HCEC 1CT (cell line): ENCODE results near the gene HOXB4.

ENCODE experiments used
- DNase-seq: peaks from one replicate; pipeline ENCODE4 v3.0.0-alpha.2; 2017

The HOXB4 gene

DNA sequence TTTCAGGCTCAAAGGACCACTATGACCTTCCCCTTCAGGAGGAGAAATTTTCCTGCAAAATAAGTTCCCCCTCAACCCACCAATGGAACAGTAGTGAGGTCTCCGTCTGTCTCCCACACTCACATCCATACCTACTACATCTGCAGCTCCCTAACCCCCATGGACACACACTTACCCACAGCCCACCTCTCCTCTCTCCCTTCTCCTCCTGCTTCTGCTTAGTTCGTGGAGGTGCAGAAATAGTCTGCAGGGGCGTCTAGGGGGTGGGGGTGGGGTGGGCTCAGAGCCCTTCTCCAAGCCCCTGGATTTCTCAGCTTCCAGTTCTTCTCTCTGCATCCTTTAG is 8.9 kb downstream of the HOXB4 start:
- no peak for DNase-seq

DNA sequence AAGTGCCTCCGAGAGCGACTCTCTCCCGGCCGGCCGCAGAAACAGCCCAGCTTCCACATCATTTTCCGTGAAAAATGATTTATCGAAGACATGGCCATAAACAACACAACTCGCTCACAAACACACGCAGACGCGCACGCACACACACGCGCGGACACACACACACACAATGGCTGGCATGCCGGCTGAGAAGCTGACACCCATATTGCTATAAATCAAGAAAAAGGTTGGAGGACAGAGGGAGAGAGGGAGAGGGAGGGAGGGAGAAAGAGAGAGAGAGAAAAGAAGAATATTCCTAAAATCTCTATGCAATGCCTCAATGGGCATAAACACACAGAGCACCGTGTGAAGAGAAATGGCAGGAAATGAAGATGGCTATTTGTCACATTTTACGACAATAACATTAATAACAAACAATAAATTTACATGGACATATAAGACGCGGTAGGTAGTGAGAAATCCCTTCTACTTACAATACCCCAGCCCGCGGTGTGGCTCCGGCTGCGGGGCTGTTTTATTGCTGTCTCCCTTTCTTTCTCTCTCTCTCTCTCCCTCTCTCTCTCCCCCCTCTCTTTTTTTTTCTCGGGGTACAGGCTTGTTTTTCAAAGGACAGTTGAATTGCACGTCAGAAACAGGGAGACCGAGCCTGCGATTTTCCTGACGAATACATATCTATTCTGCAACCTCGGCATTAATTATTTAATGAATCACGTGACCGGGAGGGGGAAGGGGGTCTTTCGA is 9.5 kb downstream of the HOXB4 start:
- DNase-seq, result peak; percentile 32

DNA sequence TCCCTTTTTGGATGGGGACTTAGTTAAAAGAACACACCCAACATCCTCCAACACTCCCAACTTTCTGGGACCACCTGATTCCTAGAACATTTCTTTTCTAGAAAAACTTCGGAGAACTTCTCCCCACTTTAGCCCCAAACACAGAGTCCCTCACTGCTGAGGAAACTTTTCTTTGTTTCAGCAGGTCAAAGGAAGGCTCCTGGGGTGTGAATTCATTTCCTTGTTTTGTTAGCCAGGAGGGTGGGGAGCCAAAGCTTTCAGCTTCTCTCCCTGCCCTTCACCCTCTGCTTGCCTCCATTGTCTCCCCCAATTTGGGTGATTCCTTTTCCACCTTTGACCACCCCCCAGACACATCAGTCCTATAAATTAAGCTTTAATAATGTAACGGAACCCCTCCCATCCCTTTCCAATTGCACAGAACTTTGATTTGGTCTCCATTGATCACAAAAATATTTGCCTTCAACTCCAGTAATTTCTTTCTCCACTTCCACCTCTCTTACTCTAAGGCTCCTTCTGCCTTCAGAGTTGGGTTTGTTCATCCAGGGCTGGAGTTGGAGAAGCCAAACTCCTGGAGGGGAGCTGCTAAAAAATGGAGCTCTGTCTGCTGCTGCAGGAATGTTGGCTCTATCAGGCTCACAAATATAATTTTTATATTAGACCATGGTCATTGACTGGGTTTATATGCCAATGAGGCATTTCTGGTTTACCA is 10.3 kb downstream of the HOXB4 start:
- DNase-seq, result no peak

DNA sequence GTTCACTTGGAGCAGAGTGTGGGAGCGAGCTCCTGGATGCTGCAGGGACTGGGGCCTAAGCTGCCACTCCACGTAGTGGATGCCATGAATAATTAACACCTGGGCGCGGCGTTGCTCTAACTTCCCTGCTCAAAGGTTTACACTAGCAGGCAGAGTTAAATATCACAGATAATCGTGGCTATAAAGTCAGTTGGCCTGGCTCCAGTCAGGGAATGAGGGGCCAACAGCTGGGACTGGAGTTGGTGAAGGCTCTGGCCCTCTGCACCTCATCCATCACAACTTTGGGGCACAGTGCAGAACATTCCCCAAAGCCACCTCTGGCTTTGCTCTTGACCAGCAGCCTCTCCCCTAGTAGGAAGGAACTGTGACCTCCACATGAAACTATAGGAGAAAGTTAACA is 10.9 kb downstream of the HOXB4 start:
- DNase-seq, result no peak

DNA sequence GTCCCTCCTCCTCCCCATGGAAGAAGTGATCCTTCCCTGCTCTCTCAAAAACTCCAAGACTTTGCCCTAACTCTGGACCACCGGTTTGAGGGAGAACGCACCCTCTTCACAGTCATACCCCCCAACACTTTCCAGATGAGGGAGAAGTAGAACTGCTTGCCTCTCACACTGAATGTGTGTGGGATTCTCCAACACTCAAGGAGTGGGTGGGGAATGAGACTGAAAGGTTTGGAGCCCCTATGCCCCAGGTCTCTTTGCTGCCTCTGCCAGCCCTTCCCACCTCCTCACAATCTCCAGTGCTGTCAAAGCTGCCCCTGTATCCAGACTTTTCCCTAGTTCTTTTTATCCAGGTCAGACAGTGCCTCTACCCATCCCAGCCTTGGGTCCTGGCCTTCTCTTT is 11.4 kb downstream of the HOXB4 start:
- no peak for DNase-seq

DNA sequence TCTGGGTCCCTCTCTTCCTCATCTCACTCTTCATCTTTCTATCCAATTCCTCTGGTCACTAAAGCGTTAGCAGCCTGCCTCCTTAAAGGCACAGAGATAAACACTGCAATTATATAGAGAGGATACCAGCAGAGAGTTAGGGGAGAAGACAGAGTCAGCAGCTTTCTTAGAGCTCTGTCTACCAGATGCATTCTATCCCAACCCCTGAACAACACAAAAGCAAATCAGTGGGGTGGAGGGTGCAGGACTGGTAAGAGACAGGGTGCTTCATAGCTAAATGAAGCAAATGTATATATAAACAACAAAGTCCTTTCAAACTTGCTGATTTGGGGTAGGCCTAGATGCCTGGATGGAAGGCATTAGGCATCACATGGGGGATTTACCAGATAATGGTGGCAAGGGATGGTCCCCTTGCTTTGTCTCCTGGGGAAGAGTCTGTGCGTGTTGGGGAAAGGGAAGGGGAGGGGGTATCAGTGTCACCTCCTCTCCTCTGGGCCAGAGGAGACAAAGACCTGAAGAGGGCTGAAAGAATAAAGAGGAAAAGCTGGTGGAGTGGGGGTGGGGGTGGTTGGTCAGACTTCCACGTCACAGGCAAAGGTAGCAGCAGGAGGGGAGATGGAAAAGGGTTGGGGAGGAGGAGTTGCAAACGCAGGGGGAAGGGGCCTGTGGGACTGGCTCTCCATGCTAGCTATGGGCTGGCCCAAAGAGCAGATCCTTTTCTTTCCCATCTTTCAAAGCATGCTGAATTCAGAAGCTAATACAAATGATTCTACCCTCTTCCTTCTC is 12.0 kb downstream of the HOXB4 start:
- DNase-seq, result no peak

DNA sequence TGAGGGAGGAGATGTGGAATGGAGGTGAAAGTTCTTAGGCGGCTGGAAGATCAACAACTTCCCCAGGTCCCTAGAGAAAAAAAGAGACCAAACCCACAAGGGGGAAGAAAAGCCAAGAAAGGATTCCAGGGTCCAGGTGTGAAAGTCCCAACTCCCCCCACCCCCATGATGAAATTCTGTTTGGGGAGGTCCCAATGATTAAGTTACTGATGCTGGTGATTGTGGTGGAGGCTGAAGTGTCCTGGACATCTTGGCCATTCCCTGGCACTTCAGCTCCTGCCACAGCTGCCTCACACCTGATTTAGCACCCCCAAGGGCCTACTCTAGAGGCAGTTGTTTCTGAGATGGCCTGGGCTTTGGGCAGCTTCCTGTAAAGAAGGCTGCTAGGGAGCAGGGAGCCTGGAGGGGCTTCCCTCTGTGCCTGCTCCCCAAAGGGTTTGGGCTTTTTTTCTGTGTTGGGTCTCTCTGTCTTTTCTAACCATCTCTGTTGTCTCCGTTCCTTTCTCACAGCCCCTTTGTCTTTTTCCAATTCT is 13.1 kb downstream of the HOXB4 start:
- no peak for DNase-seq

DNA sequence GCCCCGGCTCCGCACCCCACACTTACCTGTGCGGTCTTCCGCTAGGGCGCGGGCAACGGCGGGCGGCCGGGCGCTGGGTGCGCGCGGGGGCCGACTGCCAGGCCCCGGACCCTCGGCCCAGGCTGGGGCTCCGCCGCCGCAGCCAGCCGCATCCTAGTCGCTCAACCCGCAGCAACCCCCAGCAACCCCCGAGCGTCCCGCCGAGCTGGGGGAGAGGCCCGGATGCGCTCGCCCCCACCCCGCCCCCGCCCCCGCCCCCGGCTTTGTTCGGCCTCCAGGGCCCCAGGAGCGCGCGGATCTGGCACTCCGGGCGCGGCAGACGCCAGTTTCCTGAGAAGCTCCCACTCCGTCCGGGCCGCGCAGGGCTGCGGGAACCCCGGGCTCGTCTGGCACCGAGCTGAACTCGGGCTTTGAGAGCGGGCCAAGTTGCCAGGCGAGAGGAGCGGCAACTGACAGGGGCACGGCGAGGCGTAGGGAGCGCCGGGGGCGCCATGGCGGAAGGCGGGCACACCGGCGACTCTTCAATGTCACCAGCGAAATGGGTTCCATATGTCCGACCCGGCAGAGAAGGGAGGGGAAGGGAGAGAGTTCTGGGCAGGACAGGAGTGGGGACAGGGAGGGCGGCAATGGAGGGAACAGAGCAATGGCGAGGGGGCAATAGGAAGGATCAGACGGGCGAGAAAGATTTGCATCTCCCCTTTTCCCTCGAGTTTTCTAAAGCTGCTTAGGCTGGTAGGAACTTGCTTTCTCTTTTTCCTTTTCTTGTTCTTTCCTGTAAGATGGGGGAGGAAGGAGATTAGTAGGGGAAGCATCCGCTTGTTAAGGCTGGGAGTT is 13.7 kb downstream of the HOXB4 start:
- DNase-seq, result no peak

DNA sequence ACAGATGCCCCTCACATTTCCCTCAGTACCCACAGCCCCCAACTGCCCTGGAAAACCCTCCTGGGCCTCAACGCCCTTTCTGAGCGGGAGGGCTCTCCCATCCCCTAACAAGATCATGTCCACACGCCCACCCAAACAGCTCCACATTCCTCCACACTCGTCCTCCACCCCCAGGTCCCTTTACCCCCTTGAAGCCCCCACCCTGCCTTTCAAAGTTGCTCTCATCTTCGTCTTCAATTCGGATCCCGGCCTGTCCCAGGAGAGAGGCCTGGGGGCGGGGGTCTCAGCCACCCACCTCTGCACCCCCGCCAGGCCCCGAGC is 14.3 kb downstream of the HOXB4 start:
- no peak for DNase-seq

DNA sequence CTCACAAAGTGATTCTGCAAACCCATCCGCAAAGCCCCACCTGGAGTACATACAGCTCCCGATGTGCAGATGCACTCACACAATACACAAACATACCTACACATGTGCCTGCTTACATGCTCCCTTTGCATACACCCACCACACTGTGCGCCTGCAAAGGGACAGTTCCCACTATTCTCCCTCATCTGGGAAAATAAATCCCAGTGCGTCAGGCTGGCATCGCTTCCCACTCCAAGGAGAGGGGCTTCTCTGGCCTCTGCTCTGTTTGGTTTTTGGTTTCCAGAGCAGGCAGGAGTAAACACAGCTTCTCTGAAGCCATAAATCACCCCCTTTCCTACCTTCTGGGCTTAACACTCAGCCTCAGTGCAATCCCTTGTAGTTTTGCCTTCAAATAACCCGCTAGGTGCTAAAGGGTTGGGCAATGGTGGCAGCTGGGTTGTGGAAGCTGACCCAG is 14.7 kb downstream of the HOXB4 start:
- no peak for DNase-seq

DNA sequence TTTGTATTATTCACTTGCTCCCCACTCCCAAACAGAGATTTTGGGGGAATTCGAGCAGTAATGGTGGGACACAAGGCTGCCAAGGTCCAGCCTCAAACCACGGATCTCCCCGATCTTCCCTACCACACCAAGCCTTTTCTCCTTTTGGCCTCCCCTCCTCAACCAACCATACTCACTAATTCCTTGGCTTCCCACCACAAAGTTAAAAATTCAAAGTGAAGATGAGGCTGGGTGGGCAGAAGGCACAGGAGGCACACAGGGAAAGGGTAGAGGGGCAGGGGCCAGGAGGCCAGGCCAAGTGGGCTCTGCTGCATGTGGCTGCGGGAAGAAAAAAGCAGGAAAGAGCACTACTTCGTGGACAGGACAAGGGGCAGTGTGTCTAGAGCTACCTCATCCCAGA is 15.2 kb downstream of the HOXB4 start:
- DNase-seq, result no peak

DNA sequence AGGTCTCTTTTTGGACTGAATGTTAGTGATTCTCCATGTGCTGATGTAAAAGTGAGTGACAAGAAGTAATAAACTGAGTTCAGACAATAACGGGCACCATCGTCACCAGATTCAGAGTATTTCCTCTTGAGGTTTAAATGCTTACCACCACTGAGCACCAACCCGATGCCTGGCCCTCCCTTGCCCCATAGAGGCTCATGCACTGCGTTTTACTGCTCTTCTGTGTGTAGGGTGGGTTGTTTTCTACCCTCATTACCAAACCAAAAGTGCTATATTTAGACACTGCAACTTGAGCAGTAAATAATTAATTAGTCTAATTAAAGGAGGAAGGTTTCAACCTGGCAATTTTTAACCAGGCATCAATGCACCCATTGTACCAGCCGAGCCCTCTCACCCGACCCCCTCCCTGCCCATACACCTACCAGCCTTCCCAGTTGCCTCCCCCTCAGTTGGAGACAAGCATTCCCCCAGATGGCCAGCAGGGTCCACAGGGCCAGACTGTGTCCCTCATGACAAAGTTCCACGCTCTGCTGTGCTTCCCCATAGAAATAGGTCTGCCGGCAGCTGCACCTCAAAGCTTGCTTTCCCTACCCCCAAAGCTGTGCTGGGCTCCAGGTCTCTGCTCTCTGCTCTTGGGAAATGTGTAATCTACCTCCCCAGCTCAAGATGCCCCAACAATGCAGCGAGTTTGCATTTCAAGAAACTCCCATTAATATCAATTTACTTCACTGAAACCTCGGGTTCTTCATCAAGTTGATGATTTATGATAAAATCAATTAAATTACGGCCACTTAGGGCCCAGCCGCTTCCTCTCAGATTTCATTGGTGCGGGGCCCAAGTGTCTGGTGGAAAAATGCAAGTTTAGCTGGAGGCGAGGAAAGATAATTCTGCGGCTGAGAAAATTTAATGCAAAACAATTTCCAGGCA is 16.0 kb downstream of the HOXB4 start:
- no peak for DNase-seq

DNA sequence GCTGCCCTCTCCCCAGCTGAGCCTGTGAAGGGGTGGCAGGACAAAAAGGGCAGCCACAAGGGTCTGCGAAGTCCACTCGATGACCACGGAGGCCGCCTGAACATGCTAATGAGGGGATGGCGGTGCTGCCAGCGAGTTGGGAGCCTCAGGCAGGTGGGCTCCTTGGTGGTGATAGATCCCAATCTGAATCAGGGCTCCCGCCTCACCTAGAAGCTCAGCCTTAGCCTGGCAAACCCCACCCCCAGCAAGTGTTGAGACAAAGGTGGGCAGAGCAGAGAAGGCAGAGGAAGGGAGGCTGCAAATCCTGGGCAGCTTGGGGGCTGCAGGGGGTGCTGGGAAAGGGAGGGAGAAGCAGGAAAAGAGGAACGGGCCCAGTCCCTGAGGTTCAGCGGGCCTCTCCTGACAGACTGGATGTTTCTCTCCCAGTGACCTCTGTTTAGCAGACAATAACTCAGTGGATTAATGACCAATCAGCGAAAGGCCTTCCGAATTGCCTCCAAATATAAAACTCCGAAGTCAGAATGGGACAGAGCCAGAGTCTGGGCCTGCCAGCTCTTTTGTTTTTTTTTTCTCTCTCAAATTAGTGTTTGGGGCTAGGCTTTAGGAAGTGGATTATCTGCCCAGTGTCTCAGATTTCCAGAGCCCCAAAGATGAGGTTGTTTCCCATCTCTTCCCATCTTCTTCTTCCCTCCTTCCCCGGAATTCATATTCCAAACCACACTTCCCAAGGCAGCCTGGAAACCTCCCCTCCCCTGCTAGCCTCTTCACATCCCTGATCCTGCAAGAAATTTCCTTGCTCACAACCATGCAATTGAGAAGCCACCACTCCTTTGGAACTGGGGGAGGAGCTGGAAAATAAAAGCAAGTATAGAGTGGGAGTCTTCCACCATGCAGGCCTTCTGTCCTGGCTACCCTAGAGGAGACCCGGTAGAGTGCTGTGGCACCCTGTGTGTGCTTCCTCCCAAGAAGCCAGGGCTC is 18.0 kb downstream of the HOXB4 start:
- no peak for DNase-seq

DNA sequence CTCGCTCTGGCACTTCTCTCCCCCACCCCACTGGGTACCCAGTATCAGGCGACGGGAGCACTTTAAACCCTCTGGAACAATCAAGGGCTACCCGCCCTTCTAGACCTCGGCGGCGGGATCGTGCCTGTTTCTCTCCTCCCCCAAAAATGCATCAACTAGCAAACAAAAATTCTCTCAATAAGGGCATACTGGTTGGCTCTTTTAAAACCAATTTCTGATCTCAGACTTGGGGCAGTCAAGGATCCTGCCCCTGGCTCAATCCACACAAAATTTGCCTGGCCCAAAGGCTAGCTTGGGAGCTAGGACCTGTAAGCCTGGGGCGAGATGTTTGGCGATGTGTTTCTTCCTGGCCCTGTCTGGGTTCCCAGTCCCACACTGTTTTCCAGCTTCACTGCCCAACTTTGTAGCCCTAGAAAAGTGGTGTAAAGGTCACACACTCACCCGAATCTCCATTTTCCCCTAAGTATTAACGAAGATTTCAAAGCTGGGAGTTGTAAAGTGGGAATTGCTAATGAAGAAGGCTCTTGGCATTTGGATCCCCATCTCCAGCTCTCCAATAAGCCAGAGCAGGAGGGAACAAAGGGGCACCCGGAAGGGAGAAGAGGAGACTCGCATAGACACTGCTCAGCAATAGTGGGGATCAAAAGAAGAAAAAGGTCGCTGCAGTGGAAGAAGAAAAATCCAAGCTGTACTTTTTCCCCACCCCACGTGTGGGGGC is 18.9 kb downstream of the HOXB4 start:
- no peak for DNase-seq

DNA sequence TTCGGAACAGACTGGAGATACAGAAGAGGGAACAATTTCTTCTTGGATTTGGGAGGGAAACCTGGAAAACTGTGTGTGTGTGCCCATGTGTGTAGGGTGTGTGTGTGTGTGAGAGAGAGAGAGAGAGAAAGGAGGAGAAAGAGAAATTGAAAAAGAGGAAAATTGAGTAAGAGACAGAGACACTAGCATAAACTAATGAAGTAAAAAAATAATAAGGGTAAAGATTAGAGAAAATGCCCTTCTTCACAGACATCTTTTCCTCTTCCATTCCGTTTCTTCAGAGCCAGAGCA is 19.4 kb downstream of the HOXB4 start:
- no peak for DNase-seq

DNA sequence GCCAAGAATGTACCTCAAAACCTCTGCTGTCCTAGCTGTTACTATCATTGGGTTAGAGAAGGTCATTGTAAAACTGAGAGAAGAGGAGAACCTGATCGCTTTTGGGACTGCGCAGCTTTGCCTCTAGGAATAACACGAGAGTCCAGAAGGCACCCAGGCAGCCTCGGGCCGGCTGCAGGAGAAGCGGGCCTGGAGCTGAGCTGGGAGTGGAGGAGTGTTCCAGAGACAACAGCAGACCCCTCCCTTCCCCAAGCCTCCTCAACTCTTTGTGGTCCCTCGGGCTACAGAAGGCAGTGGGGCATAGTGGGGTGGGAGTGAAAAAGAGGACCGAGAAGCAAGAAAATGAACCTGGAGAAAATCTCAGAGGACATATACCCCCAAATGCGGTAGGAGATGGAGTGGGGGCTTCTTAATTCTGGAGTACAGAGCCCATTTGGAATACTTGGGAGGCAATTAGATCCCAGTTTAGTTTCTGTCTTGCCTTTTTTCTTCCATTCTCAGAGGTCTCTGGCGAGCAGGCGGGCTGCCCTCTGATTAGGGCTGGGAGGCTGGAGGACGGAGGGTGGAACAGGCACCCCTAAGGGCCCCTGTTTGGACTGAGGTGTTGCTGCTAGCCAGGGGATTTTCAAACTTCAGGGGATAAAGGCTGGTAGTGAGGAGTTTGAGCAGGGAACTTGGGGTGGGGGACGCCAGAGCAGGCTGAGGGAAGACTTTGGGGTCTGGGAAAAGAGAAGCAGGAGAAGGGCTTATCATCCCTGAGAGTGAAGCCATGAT is 19.9 kb downstream of the HOXB4 start:
- DNase-seq, result no peak

DNA sequence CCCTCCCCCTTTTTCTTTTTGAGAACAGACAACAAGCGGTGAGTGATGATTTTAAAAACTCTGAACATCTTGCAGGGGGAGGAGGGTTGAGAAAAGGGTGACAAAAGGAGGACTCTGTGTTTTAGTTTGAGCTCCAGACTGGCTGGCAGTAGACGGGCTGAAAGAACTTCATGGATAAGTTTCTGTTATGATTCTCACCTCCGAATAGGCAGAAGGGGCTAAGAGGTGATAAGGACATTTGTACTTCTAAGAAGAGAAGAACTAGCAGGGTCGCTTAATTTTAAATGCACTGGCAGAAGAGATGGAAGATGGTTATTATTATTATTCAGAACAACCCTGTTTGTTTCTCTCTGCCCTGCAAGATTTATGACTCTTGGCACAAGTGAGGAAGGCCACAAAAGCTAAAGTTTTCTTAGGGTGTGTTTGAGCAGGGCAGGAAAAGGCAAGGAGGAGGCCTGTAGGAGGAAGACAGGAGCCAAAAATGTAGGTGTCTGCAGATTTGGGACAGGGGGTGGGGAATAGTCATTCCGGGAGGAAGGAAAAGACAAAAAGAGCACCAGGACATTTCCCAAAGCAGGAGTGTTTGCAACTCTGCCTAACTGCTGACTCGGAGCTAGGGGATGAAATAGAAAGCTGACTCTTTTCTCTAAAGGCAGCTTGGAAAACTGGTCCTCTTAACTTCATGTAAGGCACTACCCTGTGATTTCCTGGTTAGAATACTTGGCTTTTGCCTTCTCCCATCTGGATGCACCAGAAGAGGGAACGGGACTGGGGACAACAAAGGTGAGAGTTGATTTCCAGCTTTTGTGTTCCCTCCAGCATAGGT is 21.4 kb downstream of the HOXB4 start:
- DNase-seq, result no peak

DNA sequence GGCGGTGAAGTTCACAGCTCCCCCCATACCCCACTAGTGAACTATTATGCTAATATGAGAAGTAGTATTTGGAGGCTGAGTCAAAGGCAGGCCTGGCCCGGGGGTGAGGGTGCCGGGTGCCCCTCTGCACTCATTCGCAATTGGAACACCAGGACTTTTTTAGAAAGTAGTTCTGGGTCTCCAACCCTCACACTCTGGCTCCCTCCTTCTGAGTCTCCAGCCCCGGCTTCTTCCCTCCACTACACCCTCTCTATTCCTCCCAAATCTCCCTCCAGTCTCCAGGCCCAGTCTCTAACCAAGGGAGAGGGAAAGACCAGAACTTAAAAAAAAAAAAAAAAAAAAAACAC is 21.9 kb downstream of the HOXB4 start:
- no peak for DNase-seq
